SK-N-SH treated with all-trans-retinoic acid at 6 μM for 48 hours (cell line): Measurements from ENCODE around the gene SIRT4.

Experiments used
- BACH2 ChIP-seq: fragments of 250-450 bp; sonication (Bioruptor Pico); IDR thresholded peaks from 2 replicates; pipeline ENCODE4 v1.9.0; 2021; ENCODE audit warnings: mild to moderate bottlenecking, borderline replicate concordance
- CSDC2 ChIP-seq: fragments of 250-450 bp; sonication (Bioruptor Pico); IDR thresholded peaks from 2 replicates; pipeline ENCODE4 v1.5.0; 2020; ENCODE audit warnings: mild to moderate bottlenecking, moderate library complexity
- GLIS3 ChIP-seq: fragments of 250-450 bp; sonication (Bioruptor Pico); IDR thresholded peaks from 2 replicates; pipeline ENCODE4 v1.5.0; 2020; ENCODE audit warnings: mild to moderate bottlenecking, moderate library complexity
- PPARA ChIP-seq: fragments of 250-450 bp; sonication (Bioruptor Pico); IDR thresholded peaks from 2 replicates; pipeline ENCODE4 v1.5.0; 2020; ENCODE audit warnings: mild to moderate bottlenecking, borderline replicate concordance
- RARB ChIP-seq: fragments of 250-450 bp; sonication (Bioruptor Pico); IDR thresholded peaks from 2 replicates; pipeline ENCODE4 v1.8.0; 2021; ENCODE audit warnings: mild to moderate bottlenecking, moderate library complexity
- ZC3H10 ChIP-seq: fragments of 250-450 bp; sonication (Bioruptor Pico); IDR thresholded peaks from 2 replicates; pipeline ENCODE4 v1.5.1; 2021; ENCODE audit warnings: mild to moderate bottlenecking, moderate library complexity
- ZFP3 ChIP-seq: fragments of 250-450 bp; sonication (Bioruptor Pico); IDR thresholded peaks from 2 replicates; pipeline ENCODE4 v1.5.0; 2020; ENCODE audit warnings: mild to moderate bottlenecking, moderate library complexity
- ZFP30 ChIP-seq: fragments of 450-650 bp; formaldehyde crosslinking; IDR thresholded peaks from 2 replicates; pipeline ENCODE4 v1.5.0; 2022; ENCODE audit warnings: mild to moderate bottlenecking, moderate library complexity
- ZNF565 ChIP-seq: fragments of 450-650 bp; formaldehyde crosslinking; conservative IDR thresholded peaks from 2 replicates; pipeline ENCODE4 v1.5.0; 2020; ENCODE audit warnings: low read depth, mild to moderate bottlenecking, moderate library complexity
- ZNF8 ChIP-seq: fragments of 450-650 bp; formaldehyde crosslinking; IDR thresholded peaks from 2 replicates; pipeline ENCODE4 v1.5.0; 2020; ENCODE audit warnings: mild to moderate bottlenecking, moderate library complexity
- TF ChIP-seq, protein P1 (sequence below): fragments of 250-450 bp; sonication (Bioruptor Pico); IDR thresholded peaks from 2 replicates; pipeline ENCODE4 v1.8.0; 2020; ENCODE audit warnings: mild to moderate bottlenecking, moderate library complexity, borderline replicate concordance
- TF ChIP-seq, protein P2 (sequence below): fragments of 250-450 bp; sonication (Bioruptor Pico); IDR thresholded peaks from 2 replicates; pipeline ENCODE4 v1.5.1; 2020; ENCODE audit warnings: low read depth, mild to moderate bottlenecking, moderate library complexity
- TF ChIP-seq, protein P3 (sequence below): fragments of 250-450 bp; sonication (Bioruptor Pico); IDR thresholded peaks from 2 replicates; pipeline ENCODE4 v1.5.1; 2021; ENCODE audit warnings: mild to moderate bottlenecking, moderate library complexity

DNA sequence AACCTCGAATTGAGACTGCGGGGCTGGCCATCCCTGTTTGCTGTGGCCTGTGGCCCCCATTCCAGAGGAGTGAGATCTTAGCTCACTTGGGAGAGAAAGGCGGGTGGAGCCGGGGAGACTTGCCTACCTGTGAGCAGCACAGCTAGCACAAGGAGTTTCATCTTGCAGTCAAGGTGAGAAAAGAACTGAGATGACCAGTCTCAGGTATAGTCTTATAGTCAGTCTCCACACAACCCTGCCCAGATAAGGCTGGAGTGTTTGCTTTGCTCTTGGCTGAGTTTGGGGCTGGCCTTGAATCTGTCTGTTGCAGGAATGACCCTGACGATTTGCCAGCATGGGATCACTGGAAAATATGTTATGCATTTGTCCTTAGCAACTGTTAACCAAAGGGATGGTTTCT is 25.5 kb downstream of the SIRT4 start, which contains the start of gene PLA2G1B:
- TF ChIP-seq ZFP30 (CRISPR knock-in tag): no peak
- TF ChIP-seq, protein P1, sequence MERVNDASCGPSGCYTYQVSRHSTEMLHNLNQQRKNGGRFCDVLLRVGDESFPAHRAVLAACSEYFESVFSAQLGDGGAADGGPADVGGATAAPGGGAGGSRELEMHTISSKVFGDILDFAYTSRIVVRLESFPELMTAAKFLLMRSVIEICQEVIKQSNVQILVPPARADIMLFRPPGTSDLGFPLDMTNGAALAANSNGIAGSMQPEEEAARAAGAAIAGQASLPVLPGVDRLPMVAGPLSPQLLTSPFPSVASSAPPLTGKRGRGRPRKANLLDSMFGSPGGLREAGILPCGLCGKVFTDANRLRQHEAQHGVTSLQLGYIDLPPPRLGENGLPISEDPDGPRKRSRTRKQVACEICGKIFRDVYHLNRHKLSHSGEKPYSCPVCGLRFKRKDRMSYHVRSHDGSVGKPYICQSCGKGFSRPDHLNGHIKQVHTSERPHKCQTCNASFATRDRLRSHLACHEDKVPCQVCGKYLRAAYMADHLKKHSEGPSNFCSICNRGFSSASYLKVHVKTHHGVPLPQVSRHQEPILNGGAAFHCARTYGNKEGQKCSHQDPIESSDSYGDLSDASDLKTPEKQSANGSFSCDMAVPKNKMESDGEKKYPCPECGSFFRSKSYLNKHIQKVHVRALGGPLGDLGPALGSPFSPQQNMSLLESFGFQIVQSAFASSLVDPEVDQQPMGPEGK: no peak
- no peak for TF ChIP-seq CSDC2 (CRISPR knock-in tag)
- no peak for TF ChIP-seq RARB (CRISPR knock-in tag)
- no peak for TF ChIP-seq ZNF8
- TF ChIP-seq ZFP3 (CRISPR knock-in tag): no peak
- no peak for TF ChIP-seq ZC3H10 (CRISPR knock-in tag)
- TF ChIP-seq BACH2 (CRISPR knock-in tag): no peak
- TF ChIP-seq PPARA (CRISPR knock-in tag): no peak
- TF ChIP-seq, protein P2, sequence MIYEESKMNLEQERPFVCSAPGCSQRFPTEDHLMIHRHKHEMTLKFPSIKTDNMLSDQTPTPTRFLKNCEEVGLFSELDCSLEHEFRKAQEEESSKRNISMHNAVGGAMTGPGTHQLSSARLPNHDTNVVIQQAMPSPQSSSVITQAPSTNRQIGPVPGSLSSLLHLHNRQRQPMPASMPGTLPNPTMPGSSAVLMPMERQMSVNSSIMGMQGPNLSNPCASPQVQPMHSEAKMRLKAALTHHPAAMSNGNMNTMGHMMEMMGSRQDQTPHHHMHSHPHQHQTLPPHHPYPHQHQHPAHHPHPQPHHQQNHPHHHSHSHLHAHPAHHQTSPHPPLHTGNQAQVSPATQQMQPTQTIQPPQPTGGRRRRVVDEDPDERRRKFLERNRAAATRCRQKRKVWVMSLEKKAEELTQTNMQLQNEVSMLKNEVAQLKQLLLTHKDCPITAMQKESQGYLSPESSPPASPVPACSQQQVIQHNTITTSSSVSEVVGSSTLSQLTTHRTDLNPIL (CRISPR knock-in tag): no peak
- TF ChIP-seq, protein P3, sequence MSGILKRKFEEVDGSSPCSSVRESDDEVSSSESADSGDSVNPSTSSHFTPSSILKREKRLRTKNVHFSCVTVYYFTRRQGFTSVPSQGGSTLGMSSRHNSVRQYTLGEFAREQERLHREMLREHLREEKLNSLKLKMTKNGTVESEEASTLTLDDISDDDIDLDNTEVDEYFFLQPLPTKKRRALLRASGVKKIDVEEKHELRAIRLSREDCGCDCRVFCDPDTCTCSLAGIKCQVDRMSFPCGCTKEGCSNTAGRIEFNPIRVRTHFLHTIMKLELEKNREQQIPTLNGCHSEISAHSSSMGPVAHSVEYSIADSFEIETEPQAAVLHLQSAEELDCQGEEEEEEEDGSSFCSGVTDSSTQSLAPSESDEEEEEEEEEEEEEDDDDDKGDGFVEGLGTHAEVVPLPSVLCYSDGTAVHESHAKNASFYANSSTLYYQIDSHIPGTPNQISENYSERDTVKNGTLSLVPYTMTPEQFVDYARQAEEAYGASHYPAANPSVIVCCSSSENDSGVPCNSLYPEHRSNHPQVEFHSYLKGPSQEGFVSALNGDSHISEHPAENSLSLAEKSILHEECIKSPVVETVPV (CRISPR knock-in tag): no peak
- TF ChIP-seq GLIS3 (CRISPR knock-in tag): no peak
- TF ChIP-seq ZNF565 (CRISPR knock-in tag): no peak
